Left lung (tissue), 10 donors: ENCODE results near the gene LRRN2. TPM values are rescaled to one million over a fixed set of nuclear protein-coding genes. Genes with fewer than 3 reads are reported as not detected.

Source experiments
- ATAC-seq: fragments of 200-7000 bp; cut with Tn5 transposase; one replicate; pipeline ENCODE4 v1.9.1; 2020; ENCODE audit warnings: moderate library complexity
- DNase-seq, 4 donors: peaks; one replicate each; pipeline ENCODE4 v3.0.0-alpha.2; 2013 to 2020
- H3K27ac ChIP-seq, 2 donors: fragments of 200-600 bp; sonication (generic) in 1 of 2; one replicate each; pipeline versions ENCODE4 v1.5.0 to v1.8.0; 2020 to 2021
- H3K27me3 ChIP-seq, 2 donors: fragments of 200-600 bp; sonication (generic) in 1 of 2; one replicate each; pipeline versions ENCODE4 v1.5.0 to v1.8.0; 2020 to 2021
- H3K36me3 ChIP-seq, 2 donors: fragments of 200-600 bp; sonication (generic) in 1 of 2; one replicate each; pipeline versions ENCODE4 v1.5.0 to v1.8.0; 2020 to 2021
- H3K4me1 ChIP-seq, 2 donors: fragments of 200-600 bp; one replicate each; pipeline ENCODE4 v1.8.0; 2021
- H3K4me3 ChIP-seq, 2 donors: fragments of 200-600 bp; sonication (generic) in 1 of 2; one replicate each; pipeline versions ENCODE4 v1.5.0 to v1.8.0; 2020 to 2021; ENCODE audit warnings: mild to moderate bottlenecking in 1 of 2
- H3K9me3 ChIP-seq, 2 donors: fragments of 200-600 bp; sonication (generic) in 1 of 2; one replicate each; pipeline versions ENCODE4 v1.5.0 to v1.8.0; 2020 to 2021
- CTCF ChIP-seq, 2 donors: fragments of 200-600 bp; sonication (generic) in 1 of 2; IDR thresholded peaks; one replicate each; pipeline versions ENCODE4 v1.5.0 to v1.8.0; 2021; ENCODE audit warnings: antibody characterized with exemption in 2 of 2
- intact Hi-C, 2 donors: fragments of 100-400 bp; cut with DNase I; formaldehyde crosslinking; loops; one replicate each; pipeline versions ENCODE4 v1.11.2 to v1.14.2; 2022
- polyA plus RNA-seq, 6 donors: library from polyadenylated mRNA; unstranded; fragments of 120-200 nt; gene quantifications; one replicate each; pipeline ENCODE4 v1.2.1, GENCODE V29; 2013; ENCODE audit not compliant: insufficient read length in 6 of 6
- total RNA-seq, 2 donors: library from RNA; stranded (reverse); fragmentation: NEBNext Ultra II Directional; extraction: Animal tissue kit (Norgen Biotek cat#: 25700); gene quantifications; one replicate each; pipeline ENCODE4 v1.2.1, GENCODE V29; 2021
- donor health status: DM: no; HTN: yes; CAD: no.
- donor health status: DM: no; HTN: no; CAD: no.

The LRRN2 gene
- total and polyA plus RNA-seq, 8 donors = 1.6 to 7.1 (median 2.0) TPM

- no peak for TF ChIP-seq CTCF (IDR thresholded peaks at IDR 0.05)
- Histone ChIP-seq H3K27ac (no peak overlapping the region), H3K9me3 (no peaks in the 10 kb centered on the region), H3K36me3 (no peaks in the 10 kb centered on the region), H3K4me3 (no peak overlapping the region), H3K4me1 (peaks cover 0 to 12% of the 10 kb centered on the region in 2 donors), H3K27me3 (peaks cover 10 to 30% of the 10 kb centered on the region in 2 donors)
- ATAC-seq = no peak
- no peak for DNase-seq
- intact Hi-C loops = no loop called here
Observed at GRCh38 chr1:204680461-204680860, 5.1 kb downstream of the LRRN2 start.

GRCh38 chr1:204680051-204680450 is 5.5 kb downstream of the LRRN2 start:
- no peak for TF ChIP-seq CTCF (IDR thresholded peaks at IDR 0.05)
- intact Hi-C loops = no loop called here
- Histone ChIP-seq H3K27me3 (peaks cover 9 to 25% of the 10 kb centered on the region in 2 donors), H3K4me1 (peaks cover 0 to 8% of the 10 kb centered on the region in 2 donors), H3K27ac (no peak overlapping the region), H3K4me3 (no peak overlapping the region), H3K36me3 (no peaks in the 10 kb centered on the region), H3K9me3 (no peaks in the 10 kb centered on the region)
- DNase-seq (no peak), ATAC-seq (no peak)

- no peaks in the 10 kb centered on the region for H3K36me3 ChIP-seq
- DNase-seq (no peak), ATAC-seq (no peak)
- intact Hi-C loops = no loop called here
- H3K27ac ChIP-seq = no peak overlapping the region
- H3K4me3 ChIP-seq = no peak overlapping the region
- TF ChIP-seq CTCF (IDR thresholded peaks at IDR 0.05) = no peak
- peaks cover 3 to 14% of the 10 kb centered on the region in 2 donors for H3K27me3 ChIP-seq
- no peaks in the 10 kb centered on the region for H3K4me1 ChIP-seq
- no peaks in the 10 kb centered on the region for H3K9me3 ChIP-seq
Observed at GRCh38 chr1:204678721-204679475, 6.6 kb downstream of the LRRN2 start.

GRCh38 chr1:204677864-204678263 is 7.7 kb downstream of the LRRN2 start:
- Histone ChIP-seq H3K36me3 (no peaks in the 10 kb centered on the region), H3K27ac (no peak overlapping the region), H3K4me3 (no peak overlapping the region), H3K4me1 (no peaks in the 10 kb centered on the region), H3K9me3 (no peaks in the 10 kb centered on the region), H3K27me3 (peaks cover 0 to 4% of the 10 kb centered on the region in 2 donors)
- ATAC-seq = no peak
- TF ChIP-seq CTCF (IDR thresholded peaks at IDR 0.05) = no peak
- intact Hi-C loops = no loop called here
- DNase-seq = no peak

GRCh38 chr1:204676043-204676442 is 9.5 kb downstream of the LRRN2 start:
- Histone ChIP-seq H3K4me3 (no peak overlapping the region), H3K36me3 (no peaks in the 10 kb centered on the region), H3K4me1 (no peaks in the 10 kb centered on the region), H3K27me3 (peaks cover 0 to 4% of the 10 kb centered on the region in 2 donors), H3K27ac (no peak overlapping the region), H3K9me3 (no peaks in the 10 kb centered on the region)
- intact Hi-C loops = no loop called here
- DNase-seq (no peak), ATAC-seq (no peak)
- no peak for TF ChIP-seq CTCF (IDR thresholded peaks at IDR 0.05)
